OCI-LY3 (cell line): ENCODE data around the gene MS4A4A.
A peak's percentile ranks its signal among the peaks of the same experiment; 100 is the strongest.

Experiments used
- H2AFZ ChIP-seq: fragments of 200-600, 300-600 bp; shearing (Covaris generic); 2 replicates; pipeline ENCODE4 v1.6.0; 2014; ENCODE audit warnings: antibody characterized with exemption, low read depth, low read length
- H3K27ac ChIP-seq: fragments of 200-600, 300-600 bp; sonication (generic); 2 replicates; pipeline ENCODE4 v1.5.1; 2014; ENCODE audit warnings: mild to moderate bottlenecking, low read length, moderate library complexity, mixed read lengths
- H3K27me3 ChIP-seq: fragments of 200-600, 300-600 bp; sonication (generic); 2 replicates; pipeline ENCODE4 v1.6.1; 2014; ENCODE audit warnings: low read depth, low read length, mixed read lengths
- H3K36me3 ChIP-seq: fragments of 200-600, 300-600 bp; sonication (generic); replicated peaks from 2 replicates; pipeline ENCODE3; 2014; ENCODE audit warnings: low read depth, low read length, mixed read lengths
- H3K4me1 ChIP-seq: fragments of 300-600, 200-600 bp; sonication (generic); 2 replicates; pipeline ENCODE4 v1.6.1; 2014; ENCODE audit warnings: low read length, mixed read lengths
- H3K4me2 ChIP-seq: fragments of 200-600, 300-600 bp; sonication (generic); 2 replicates; pipeline ENCODE4 v1.6.1; 2014; ENCODE audit warnings: low read length, mixed read lengths
- H3K4me3 ChIP-seq: fragments of 300-600, 200-600 bp; sonication (generic); 2 replicates; pipeline ENCODE4 v1.5.1; 2014; ENCODE audit warnings: antibody characterized with exemption, mild to moderate bottlenecking, low read length, moderate library complexity
- H3K79me2 ChIP-seq: fragments of 300-600, 200-600 bp; shearing (Covaris generic); 2 replicates; pipeline ENCODE4 v1.6.1; 2014; ENCODE audit warnings: mild to moderate bottlenecking, low read length, mixed read lengths
- H3K9ac ChIP-seq: fragments of 300-600, 200-600 bp; shearing (Covaris generic); 2 replicates; pipeline ENCODE4 v1.6.0; 2014; ENCODE audit warnings: mild to moderate bottlenecking, low read length, moderate library complexity
- H3K9me3 ChIP-seq: fragments of 200-600, 300-600 bp; shearing (Covaris generic); 2 replicates; pipeline ENCODE4 v1.6.1; 2014; ENCODE audit warnings: low read length, mixed read lengths; ENCODE audit not compliant: insufficient read depth
- H4K20me1 ChIP-seq: fragments of 200-600, 300-600 bp; sonication (generic); 2 replicates; pipeline ENCODE4 v1.6.1; 2016; ENCODE audit warnings: low read length, mixed read lengths; ENCODE audit not compliant: insufficient read depth
- CTCF ChIP-seq: fragments of 200-600, 300-600 bp; sonication (generic); IDR thresholded peaks from 2 replicates; pipeline ENCODE4 v1.5.1; 2014; ENCODE audit warnings: antibody characterized with exemption, low read length, low read depth
- EZH2phosphoT487 ChIP-seq: fragments of 200-600 bp; shearing (Covaris generic); IDR thresholded peaks from 2 replicates; pipeline ENCODE4 v1.6.1; 2018; ENCODE audit warnings: antibody characterized with exemption, mixed run types, low read depth

MS4A4A gene

GRCh38 chr11:60264644-60265043 lies 15.8 kb upstream of the MS4A4A start:
- H3K36me3 ChIP-seq, result no peaks in the 10 kb centered on the region
- H3K79me2 ChIP-seq, result no peaks in the 10 kb centered on the region
- peaks cover 13% of the 10 kb centered on the region; the same call in 1 of the 2 replicates for H3K27me3 ChIP-seq
- no peak overlapping the region for H3K4me3 ChIP-seq
- TF ChIP-seq CTCF, result no peak
- TF ChIP-seq EZH2phosphoT487, result no peak
- H3K4me2 ChIP-seq, result peak overlapping the region; percentile 10; the same call in 1 of the 2 replicates
- H3K4me1 ChIP-seq, result peaks cover 26% of the 10 kb centered on the region
- H2AFZ ChIP-seq, result no peak overlapping the region
- no peaks in the 10 kb centered on the region for H4K20me1 ChIP-seq
- H3K27ac ChIP-seq, result no peak overlapping the region
- H3K9me3 ChIP-seq, result peaks cover 6% of the 10 kb centered on the region
- no peak overlapping the region for H3K9ac ChIP-seq

GRCh38 chr11:60265373-60266214 lies 14.9 kb upstream of the MS4A4A start:
- no peaks in the 10 kb centered on the region for H4K20me1 ChIP-seq
- peaks cover 9% of the 10 kb centered on the region for H3K9me3 ChIP-seq
- TF ChIP-seq EZH2phosphoT487 (no peak), CTCF (peak; percentile 88)
- H3K4me2 ChIP-seq, result peak overlapping the region; percentile 18
- H2AFZ ChIP-seq, result no peak overlapping the region
- H3K36me3 ChIP-seq, result no peaks in the 10 kb centered on the region
- H3K9ac ChIP-seq, result no peak overlapping the region
- H3K79me2 ChIP-seq, result no peaks in the 10 kb centered on the region
- H3K4me1 ChIP-seq, result peaks cover 26% of the 10 kb centered on the region
- peaks cover 13% of the 10 kb centered on the region; the same call in 1 of the 2 replicates for H3K27me3 ChIP-seq
- H3K4me3 ChIP-seq, result no peak overlapping the region
- H3K27ac ChIP-seq, result no peak overlapping the region

GRCh38 chr11:60274416-60274815 lies 6.0 kb upstream of the MS4A4A start:
- H3K4me2 ChIP-seq, result peak overlapping the region; percentile 33

More at GRCh38 chr11:60274416-60274815, 6.0 kb upstream of the MS4A4A start:
- H3K4me1 ChIP-seq, result peaks cover 25% of the 10 kb centered on the region
- H3K4me3 ChIP-seq, result no peak overlapping the region
- H3K9me3 ChIP-seq, result 0 out of 2 replicates have a peak, but pooled peaks cover 2% of the 10 kb centered on the region
- no peaks in the 10 kb centered on the region for H3K79me2 ChIP-seq
- peak overlapping the region; percentile 48 for H3K27ac ChIP-seq
- H2AFZ ChIP-seq, result peak overlapping the region; percentile 34; the same call in 1 of the 2 replicates
- no peak overlapping the region for H3K9ac ChIP-seq
- H4K20me1 ChIP-seq, result no peaks in the 10 kb centered on the region
- peaks cover 7% of the 10 kb centered on the region for H3K36me3 ChIP-seq
- TF ChIP-seq CTCF, result no peak
- TF ChIP-seq EZH2phosphoT487, result no peak
- no peaks in the 10 kb centered on the region for H3K27me3 ChIP-seq
